ENCODE data around the gene ERG. TPM values are rescaled to one million over a fixed set of nuclear protein-coding genes. Genes with fewer than 3 reads are reported as not detected.

The ERG gene
- total RNA-seq, 1 experiment from 2014 or later, result 0.11 TPM

DNA sequence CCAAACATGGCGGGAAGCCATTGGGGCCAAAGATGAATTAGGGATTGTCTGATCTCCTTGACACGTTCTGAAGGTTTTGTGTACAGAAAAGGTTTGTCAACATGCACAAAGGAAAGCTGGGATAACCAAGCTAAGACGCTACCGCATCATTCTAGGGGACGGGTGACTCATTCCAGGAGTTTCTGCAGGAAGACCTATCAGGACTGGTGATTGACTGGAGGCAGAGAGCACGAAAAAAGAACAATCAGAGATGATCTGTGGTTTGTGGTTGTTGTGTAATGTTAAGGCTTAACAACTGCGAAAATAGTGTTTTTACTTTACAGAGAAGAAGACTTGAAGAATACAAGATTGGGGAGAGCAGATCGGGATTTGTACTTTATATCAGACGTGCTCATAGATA lies 22.2 kb upstream of the ERG start:
- H3K4me2 ChIP-seq (ENCODE audit: insufficient read depth, insufficient read length, low read length), result no peak overlapping the region
- TF ChIP-seq, protein P1, sequence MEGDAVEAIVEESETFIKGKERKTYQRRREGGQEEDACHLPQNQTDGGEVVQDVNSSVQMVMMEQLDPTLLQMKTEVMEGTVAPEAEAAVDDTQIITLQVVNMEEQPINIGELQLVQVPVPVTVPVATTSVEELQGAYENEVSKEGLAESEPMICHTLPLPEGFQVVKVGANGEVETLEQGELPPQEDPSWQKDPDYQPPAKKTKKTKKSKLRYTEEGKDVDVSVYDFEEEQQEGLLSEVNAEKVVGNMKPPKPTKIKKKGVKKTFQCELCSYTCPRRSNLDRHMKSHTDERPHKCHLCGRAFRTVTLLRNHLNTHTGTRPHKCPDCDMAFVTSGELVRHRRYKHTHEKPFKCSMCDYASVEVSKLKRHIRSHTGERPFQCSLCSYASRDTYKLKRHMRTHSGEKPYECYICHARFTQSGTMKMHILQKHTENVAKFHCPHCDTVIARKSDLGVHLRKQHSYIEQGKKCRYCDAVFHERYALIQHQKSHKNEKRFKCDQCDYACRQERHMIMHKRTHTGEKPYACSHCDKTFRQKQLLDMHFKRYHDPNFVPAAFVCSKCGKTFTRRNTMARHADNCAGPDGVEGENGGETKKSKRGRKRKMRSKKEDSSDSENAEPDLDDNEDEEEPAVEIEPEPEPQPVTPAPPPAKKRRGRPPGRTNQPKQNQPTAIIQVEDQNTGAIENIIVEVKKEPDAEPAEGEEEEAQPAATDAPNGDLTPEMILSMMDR (conservative IDR thresholded peaks at IDR 0.05), result no peak
- H4K20me1 ChIP-seq (ENCODE audit: control insufficient read depth, insufficient read depth, insufficient read length), result no peaks in the 10 kb centered on the region

More for the DNA sequence above, 22.2 kb upstream of the ERG start:
- WGBS (ENCODE audit: extremely low coverage, insufficient read length, low lambda C conversion rate), result no CpG with 5 or more reads among the region's 9 CpGs
- no peak overlapping the region for H3K18ac ChIP-seq (ENCODE audit: insufficient read length, low read depth, low read length)
- DNase-seq, result no peak
- H3K4ac ChIP-seq (ENCODE audit: low read depth, low read length), result no peak overlapping the region
- H3K36me3 Mint-ChIP-seq (ENCODE audit: insufficient read depth in 1 of 3, low read depth in 3 of 3), result no peaks in the 10 kb centered on the region
- no peak overlapping the region for H3K56ac ChIP-seq (ENCODE audit: insufficient read length, low read depth, low read length)
- H3K4me1 ChIP-seq (ENCODE audit: insufficient read depth, low read length), result no peaks in the 10 kb centered on the region
- H3K79me2 ChIP-seq (ENCODE audit: insufficient read depth, low read length), result no peaks in the 10 kb centered on the region
- peaks cover 4 to 9% of the 10 kb centered on the region in 2 experiments; a peak in 3 of 4 replicates for H3K4me1 Mint-ChIP-seq
- H3K27ac Mint-ChIP-seq, result no peak overlapping the region
- H2BK120ac ChIP-seq (ENCODE audit: low read depth, low read length, poor library complexity, severe bottlenecking), result no peak overlapping the region
- no peak overlapping the region for H4K8ac ChIP-seq (replicated peaks; ENCODE audit: insufficient read length, low read depth, low read length)
- no peak overlapping the region for H3T11ph ChIP-seq (ENCODE audit: low read length)
- no peak overlapping the region for H4K5ac ChIP-seq (ENCODE audit: insufficient read length, low read depth, low read length)
- H3K79me1 ChIP-seq (ENCODE audit: insufficient read depth, low read depth, low read length, poor library complexity, severe bottlenecking), result no peaks in the 10 kb centered on the region
- H3K4me3 Mint-ChIP-seq, result no peak overlapping the region
- no peak overlapping the region for H4K91ac ChIP-seq (ENCODE audit: insufficient read length, low read depth, low read length)
- no peak overlapping the region for H2BK5ac ChIP-seq (ENCODE audit: insufficient read length, low read length)
- H2AK5ac ChIP-seq (ENCODE audit: insufficient read length, low read length), result no peak overlapping the region
- no peak overlapping the region for H2BK15ac ChIP-seq (ENCODE audit: low read depth, low read length)
- no peak overlapping the region for H3K14ac ChIP-seq (ENCODE audit: insufficient read depth, low read length)
- H3K9me3 Mint-ChIP-seq, result no peaks in the 10 kb centered on the region; a peak in 1 of 5 replicates
- H3K27ac ChIP-seq (ENCODE audit: insufficient read length, low read depth, low read length), result no peak overlapping the region
- no peak overlapping the region for H3K23ac ChIP-seq (ENCODE audit: insufficient read length, low read depth, low read length)
- no peaks in the 10 kb centered on the region for H3K23me2 ChIP-seq (ENCODE audit: insufficient read length, low read depth, low read length, poor library complexity, severe bottlenecking)
- H2AFZ ChIP-seq (ENCODE audit: low read length), result no peak overlapping the region
- H3K27me3 Mint-ChIP-seq (ENCODE audit: low read depth), result peaks cover 13% of the 10 kb centered on the region
- no peak overlapping the region for H2BK12ac ChIP-seq (ENCODE audit: insufficient read length, low read depth, low read length)
- H3K9ac ChIP-seq (ENCODE audit: extremely low read depth, insufficient read length, low read length), result no peak overlapping the region
- no peaks in the 10 kb centered on the region for H3K27me3 ChIP-seq (ENCODE audit: insufficient read depth, low read length)
- H3K9me3 ChIP-seq (ENCODE audit: control insufficient read depth, low read depth, low read length), result no peaks in the 10 kb centered on the region
- no peak overlapping the region for H2BK20ac ChIP-seq (ENCODE audit: low read depth, low read length, poor library complexity, severe bottlenecking)

Data from H9 (cell line).